WTC11 (cell line): ENCODE data around the gene TAS2R31. TPM values are rescaled to one million over a fixed set of nuclear protein-coding genes. Genes with fewer than 3 reads are reported as not detected.

Source experiments
- ATAC-seq: fragments of 200-7000 bp; cut with Tn5 transposase; 2 replicates; pipeline ENCODE4 v1.10.0; 2021; ENCODE audit warnings: mild to moderate bottlenecking, moderate library complexity
- CTCF ChIA-PET: fragments of 300-600 bp; sonication (Branson Sonifier 250); formaldehyde crosslinking; loops from one replicate; lab custom pipeline; 2021; ENCODE audit warnings: antibody characterized with exemption; lab: Charles Lee
- POLR2A ChIA-PET: fragments of 350-600 bp; sonication (Branson Sonifier 250); formaldehyde crosslinking; loops from one replicate; lab custom pipeline; 2021; ENCODE audit warnings: antibody characterized with exemption; lab: Charles Lee
- DNase-seq: peaks from one replicate; pipeline ENCODE4 v3.0.0; 2021; ENCODE audit warnings: low spot score
- H3K27ac Mint-ChIP-seq: 2 replicates; pipeline ENCODE4 v1.8.0; 2021; ENCODE audit warnings: mixed read lengths
- H3K27me3 Mint-ChIP-seq: 2 replicates; pipeline ENCODE4 v1.8.0; 2021; ENCODE audit warnings: low read depth, mild to moderate bottlenecking, moderate library complexity, mixed read lengths
- H3K36me3 Mint-ChIP-seq: 2 replicates; pipeline ENCODE4 v1.8.0; 2021; ENCODE audit warnings: mixed read lengths
- H3K4me1 Mint-ChIP-seq: 2 replicates; pipeline ENCODE4 v1.8.0; 2022; ENCODE audit warnings: mixed read lengths
- H3K4me3 Mint-ChIP-seq: 2 replicates; pipeline ENCODE4 v1.8.0; 2021; ENCODE audit warnings: mild to moderate bottlenecking, moderate library complexity, mixed read lengths
- H3K9me3 Mint-ChIP-seq: 2 replicates; pipeline ENCODE4 v1.8.0; 2021; ENCODE audit warnings: mixed read lengths
- ATF1 ChIP-seq: sonication (generic); formaldehyde crosslinking; IDR thresholded peaks from 2 replicates; pipeline ENCODE4 v1.8.1; 2023; ENCODE audit warnings: mild to moderate bottlenecking, moderate library complexity, missing genetic modification reagents
- CREB1 ChIP-seq: sonication (generic); formaldehyde crosslinking; IDR thresholded peaks from 2 replicates; pipeline ENCODE4 v1.8.0; 2023; ENCODE audit warnings: mild to moderate bottlenecking, missing genetic modification reagents
- NFATC4 ChIP-seq: fragments of 250-450 bp; sonication (Bioruptor Pico); IDR thresholded peaks from 2 replicates; pipeline ENCODE4 v1.9.0; 2021; ENCODE audit warnings: mild to moderate bottlenecking
- NFYB ChIP-seq: sonication (generic); formaldehyde crosslinking; conservative IDR thresholded peaks from 2 replicates; pipeline ENCODE4 v1.8.0; 2022; ENCODE audit warnings: low read depth, missing genetic modification reagents
- NR3C1 ChIP-seq: sonication (generic); formaldehyde crosslinking; conservative IDR thresholded peaks from 2 replicates; pipeline ENCODE4 v1.8.1; 2023; ENCODE audit warnings: low read depth, mild to moderate bottlenecking, missing genetic modification reagents
- PRRX2 ChIP-seq: fragments of 250-450 bp; sonication (Bioruptor Pico); IDR thresholded peaks from 2 replicates; pipeline ENCODE4 v1.8.0; 2021; ENCODE audit warnings: mild to moderate bottlenecking
- SMAD4 ChIP-seq: sonication (generic); formaldehyde crosslinking; IDR thresholded peaks from 2 replicates; pipeline ENCODE4 v1.8.0; 2022; ENCODE audit warnings: mild to moderate bottlenecking, missing genetic modification reagents
- SOX15 ChIP-seq: fragments of 250-450 bp; sonication (Bioruptor Pico); IDR thresholded peaks from 2 replicates; pipeline ENCODE4 v1.9.0; 2021; ENCODE audit warnings: mild to moderate bottlenecking
- TP53 ChIP-seq: sonication (generic); formaldehyde crosslinking; IDR thresholded peaks from 2 replicates; pipeline ENCODE4 v1.8.1; 2023; ENCODE audit warnings: mild to moderate bottlenecking, missing genetic modification reagents
- ZNF138 ChIP-seq: sonication (generic); formaldehyde crosslinking; conservative IDR thresholded peaks from 2 replicates; pipeline ENCODE4 v1.8.1; 2022; ENCODE audit warnings: mild to moderate bottlenecking, moderate library complexity, missing genetic modification reagents
- total RNA-seq: library from RNA; stranded (reverse); gene quantifications from 3 replicates; pipeline ENCODE4 v1.2.3, GENCODE V29; 2021
- TF ChIP-seq, protein P1 (sequence below): sonication (generic); formaldehyde crosslinking; conservative IDR thresholded peaks from 2 replicates; pipeline ENCODE4 v1.8.1; 2023; ENCODE audit warnings: mild to moderate bottlenecking, low read depth, missing genetic modification reagents, moderate library complexity
- TF ChIP-seq, protein P2 (sequence below): sonication (generic); formaldehyde crosslinking; IDR thresholded peaks from 2 replicates; pipeline ENCODE4 v1.8.0; 2022; ENCODE audit warnings: mild to moderate bottlenecking, missing genetic modification reagents
- TF ChIP-seq, protein P3 (sequence below): fragments of 250-450 bp; sonication (Bioruptor Pico); IDR thresholded peaks from 2 replicates; pipeline ENCODE4 v1.9.0; 2021; ENCODE audit warnings: mild to moderate bottlenecking, borderline replicate concordance
- TF ChIP-seq, protein P4 (sequence below): fragments of 250-450 bp; sonication (Bioruptor Pico); IDR thresholded peaks from 2 replicates; pipeline ENCODE4 v1.9.0; 2021; ENCODE audit warnings: mild to moderate bottlenecking
- TF ChIP-seq, protein P5 (sequence below): fragments of 250-450 bp; sonication (Bioruptor Pico); IDR thresholded peaks from 2 replicates; pipeline ENCODE4 v1.9.0; 2021; ENCODE audit warnings: moderate library complexity, mild to moderate bottlenecking, inconsistent platforms, borderline replicate concordance
- TF ChIP-seq, protein P6 (sequence below): sonication (generic); formaldehyde crosslinking; IDR thresholded peaks from 2 replicates; pipeline ENCODE4 v1.8.1; 2023; ENCODE audit warnings: mild to moderate bottlenecking, missing genetic modification reagents, moderate library complexity
- TF ChIP-seq, protein P7 (sequence below): sonication (generic); formaldehyde crosslinking; IDR thresholded peaks from 2 replicates; pipeline ENCODE4 v1.8.1; 2022; ENCODE audit warnings: low read depth, mild to moderate bottlenecking, moderate library complexity, missing genetic modification reagents, borderline replicate concordance

Gene TAS2R31
- total RNA-seq, 1 experiment from 2014 or later, result 1.9 TPM

DNA sequence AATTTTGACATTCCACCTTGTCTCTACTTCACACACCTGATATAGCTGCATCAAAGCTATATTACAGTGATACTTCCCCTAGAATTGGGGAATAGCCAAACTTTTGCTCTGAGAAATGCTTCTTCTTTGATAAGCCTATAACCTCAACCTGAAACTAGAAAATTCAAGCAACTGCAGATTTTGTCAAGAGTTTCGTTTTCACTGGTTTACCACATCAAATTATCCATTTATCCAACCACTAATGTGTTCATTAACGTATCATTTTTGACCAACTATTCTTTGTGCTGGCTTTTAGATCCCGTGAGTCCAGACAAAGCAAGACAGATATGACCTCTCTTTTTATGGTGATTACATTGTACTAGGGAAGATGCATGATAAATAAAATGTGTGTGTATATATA is 44.4 kb upstream of the TAS2R31 start:
- POLR2A ChIA-PET, result no interaction called here
- H3K9me3 Mint-ChIP-seq, result peaks cover 4% of the 10 kb centered on the region; the same call in 1 of the 2 replicates
- TF ChIP-seq, protein P1, sequence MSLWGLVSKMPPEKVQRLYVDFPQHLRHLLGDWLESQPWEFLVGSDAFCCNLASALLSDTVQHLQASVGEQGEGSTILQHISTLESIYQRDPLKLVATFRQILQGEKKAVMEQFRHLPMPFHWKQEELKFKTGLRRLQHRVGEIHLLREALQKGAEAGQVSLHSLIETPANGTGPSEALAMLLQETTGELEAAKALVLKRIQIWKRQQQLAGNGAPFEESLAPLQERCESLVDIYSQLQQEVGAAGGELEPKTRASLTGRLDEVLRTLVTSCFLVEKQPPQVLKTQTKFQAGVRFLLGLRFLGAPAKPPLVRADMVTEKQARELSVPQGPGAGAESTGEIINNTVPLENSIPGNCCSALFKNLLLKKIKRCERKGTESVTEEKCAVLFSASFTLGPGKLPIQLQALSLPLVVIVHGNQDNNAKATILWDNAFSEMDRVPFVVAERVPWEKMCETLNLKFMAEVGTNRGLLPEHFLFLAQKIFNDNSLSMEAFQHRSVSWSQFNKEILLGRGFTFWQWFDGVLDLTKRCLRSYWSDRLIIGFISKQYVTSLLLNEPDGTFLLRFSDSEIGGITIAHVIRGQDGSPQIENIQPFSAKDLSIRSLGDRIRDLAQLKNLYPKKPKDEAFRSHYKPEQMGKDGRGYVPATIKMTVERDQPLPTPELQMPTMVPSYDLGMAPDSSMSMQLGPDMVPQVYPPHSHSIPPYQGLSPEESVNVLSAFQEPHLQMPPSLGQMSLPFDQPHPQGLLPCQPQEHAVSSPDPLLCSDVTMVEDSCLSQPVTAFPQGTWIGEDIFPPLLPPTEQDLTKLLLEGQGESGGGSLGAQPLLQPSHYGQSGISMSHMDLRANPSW (CRISPR knock-in tag), result no peak
- TF ChIP-seq NR3C1 (CRISPR knock-in tag), result no peak
- TF ChIP-seq SMAD4 (CRISPR knock-in tag), result no peak
- TF ChIP-seq, protein P2, sequence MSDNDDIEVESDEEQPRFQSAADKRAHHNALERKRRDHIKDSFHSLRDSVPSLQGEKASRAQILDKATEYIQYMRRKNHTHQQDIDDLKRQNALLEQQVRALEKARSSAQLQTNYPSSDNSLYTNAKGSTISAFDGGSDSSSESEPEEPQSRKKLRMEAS (CRISPR knock-in tag), result no peak
- TF ChIP-seq ATF1 (CRISPR knock-in tag), result no peak
- TF ChIP-seq, protein P3, sequence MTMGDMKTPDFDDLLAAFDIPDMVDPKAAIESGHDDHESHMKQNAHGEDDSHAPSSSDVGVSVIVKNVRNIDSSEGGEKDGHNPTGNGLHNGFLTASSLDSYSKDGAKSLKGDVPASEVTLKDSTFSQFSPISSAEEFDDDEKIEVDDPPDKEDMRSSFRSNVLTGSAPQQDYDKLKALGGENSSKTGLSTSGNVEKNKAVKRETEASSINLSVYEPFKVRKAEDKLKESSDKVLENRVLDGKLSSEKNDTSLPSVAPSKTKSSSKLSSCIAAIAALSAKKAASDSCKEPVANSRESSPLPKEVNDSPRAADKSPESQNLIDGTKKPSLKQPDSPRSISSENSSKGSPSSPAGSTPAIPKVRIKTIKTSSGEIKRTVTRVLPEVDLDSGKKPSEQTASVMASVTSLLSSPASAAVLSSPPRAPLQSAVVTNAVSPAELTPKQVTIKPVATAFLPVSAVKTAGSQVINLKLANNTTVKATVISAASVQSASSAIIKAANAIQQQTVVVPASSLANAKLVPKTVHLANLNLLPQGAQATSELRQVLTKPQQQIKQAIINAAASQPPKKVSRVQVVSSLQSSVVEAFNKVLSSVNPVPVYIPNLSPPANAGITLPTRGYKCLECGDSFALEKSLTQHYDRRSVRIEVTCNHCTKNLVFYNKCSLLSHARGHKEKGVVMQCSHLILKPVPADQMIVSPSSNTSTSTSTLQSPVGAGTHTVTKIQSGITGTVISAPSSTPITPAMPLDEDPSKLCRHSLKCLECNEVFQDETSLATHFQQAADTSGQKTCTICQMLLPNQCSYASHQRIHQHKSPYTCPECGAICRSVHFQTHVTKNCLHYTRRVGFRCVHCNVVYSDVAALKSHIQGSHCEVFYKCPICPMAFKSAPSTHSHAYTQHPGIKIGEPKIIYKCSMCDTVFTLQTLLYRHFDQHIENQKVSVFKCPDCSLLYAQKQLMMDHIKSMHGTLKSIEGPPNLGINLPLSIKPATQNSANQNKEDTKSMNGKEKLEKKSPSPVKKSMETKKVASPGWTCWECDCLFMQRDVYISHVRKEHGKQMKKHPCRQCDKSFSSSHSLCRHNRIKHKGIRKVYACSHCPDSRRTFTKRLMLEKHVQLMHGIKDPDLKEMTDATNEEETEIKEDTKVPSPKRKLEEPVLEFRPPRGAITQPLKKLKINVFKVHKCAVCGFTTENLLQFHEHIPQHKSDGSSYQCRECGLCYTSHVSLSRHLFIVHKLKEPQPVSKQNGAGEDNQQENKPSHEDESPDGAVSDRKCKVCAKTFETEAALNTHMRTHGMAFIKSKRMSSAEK (CRISPR knock-in tag), result no peak
- TF ChIP-seq CREB1 (CRISPR knock-in tag), result no peak
- TF ChIP-seq, protein P4, sequence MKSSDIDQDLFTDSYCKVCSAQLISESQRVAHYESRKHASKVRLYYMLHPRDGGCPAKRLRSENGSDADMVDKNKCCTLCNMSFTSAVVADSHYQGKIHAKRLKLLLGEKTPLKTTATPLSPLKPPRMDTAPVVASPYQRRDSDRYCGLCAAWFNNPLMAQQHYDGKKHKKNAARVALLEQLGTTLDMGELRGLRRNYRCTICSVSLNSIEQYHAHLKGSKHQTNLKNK, result no peak
- TF ChIP-seq PRRX2 (CRISPR knock-in tag), result no peak
- no peak for TF ChIP-seq NFYB (CRISPR knock-in tag)
- TF ChIP-seq SOX15 (CRISPR knock-in tag), result no peak
- TF ChIP-seq ZNF138 (CRISPR knock-in tag), result no peak
- TF ChIP-seq, protein P5, sequence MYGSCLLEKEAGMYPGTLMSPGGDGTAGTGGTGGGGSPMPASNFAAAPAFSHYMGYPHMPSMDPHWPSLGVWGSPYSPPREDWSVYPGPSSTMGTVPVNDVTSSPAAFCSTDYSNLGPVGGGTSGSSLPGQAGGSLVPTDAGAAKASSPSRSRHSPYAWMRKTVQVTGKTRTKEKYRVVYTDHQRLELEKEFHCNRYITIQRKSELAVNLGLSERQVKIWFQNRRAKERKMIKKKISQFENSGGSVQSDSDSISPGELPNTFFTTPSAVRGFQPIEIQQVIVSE (CRISPR knock-in tag), result no peak
- TF ChIP-seq, protein P6, sequence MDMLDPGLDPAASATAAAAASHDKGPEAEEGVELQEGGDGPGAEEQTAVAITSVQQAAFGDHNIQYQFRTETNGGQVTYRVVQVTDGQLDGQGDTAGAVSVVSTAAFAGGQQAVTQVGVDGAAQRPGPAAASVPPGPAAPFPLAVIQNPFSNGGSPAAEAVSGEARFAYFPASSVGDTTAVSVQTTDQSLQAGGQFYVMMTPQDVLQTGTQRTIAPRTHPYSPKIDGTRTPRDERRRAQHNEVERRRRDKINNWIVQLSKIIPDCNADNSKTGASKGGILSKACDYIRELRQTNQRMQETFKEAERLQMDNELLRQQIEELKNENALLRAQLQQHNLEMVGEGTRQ (CRISPR knock-in tag), result no peak
- no peak for TF ChIP-seq TP53 (CRISPR knock-in tag)
- TF ChIP-seq, protein P7, sequence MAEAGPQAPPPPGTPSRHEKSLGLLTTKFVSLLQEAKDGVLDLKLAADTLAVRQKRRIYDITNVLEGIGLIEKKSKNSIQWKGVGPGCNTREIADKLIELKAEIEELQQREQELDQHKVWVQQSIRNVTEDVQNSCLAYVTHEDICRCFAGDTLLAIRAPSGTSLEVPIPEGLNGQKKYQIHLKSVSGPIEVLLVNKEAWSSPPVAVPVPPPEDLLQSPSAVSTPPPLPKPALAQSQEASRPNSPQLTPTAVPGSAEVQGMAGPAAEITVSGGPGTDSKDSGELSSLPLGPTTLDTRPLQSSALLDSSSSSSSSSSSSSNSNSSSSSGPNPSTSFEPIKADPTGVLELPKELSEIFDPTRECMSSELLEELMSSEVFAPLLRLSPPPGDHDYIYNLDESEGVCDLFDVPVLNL (CRISPR knock-in tag), result no peak
- TF ChIP-seq NFATC4 (CRISPR knock-in tag), result no peak
- no peak overlapping the region for H3K27ac Mint-ChIP-seq
- H3K27me3 Mint-ChIP-seq, result peaks cover 16% of the 10 kb centered on the region
- H3K36me3 Mint-ChIP-seq, result peaks cover 3% of the 10 kb centered on the region; the same call in 1 of the 2 replicates
- CTCF ChIA-PET, result no interaction called here
- DNase-seq, result no peak
- H3K4me1 Mint-ChIP-seq, result peaks cover 17% of the 10 kb centered on the region
- H3K4me3 Mint-ChIP-seq, result no peak overlapping the region
- no peak for ATAC-seq
